ENCODE measurements around the gene P2RX2. TPM values are rescaled to one million over a fixed set of nuclear protein-coding genes. Genes with fewer than 3 reads are reported as not detected.

P2RX2 gene
- total RNA-seq, 2 donors from 2014 or later, result 0.32 to 8.2 TPM

- intact Hi-C loops (cut with DNase I), result no loop called here
- H3K36me3 ChIP-seq, result no peaks in the 10 kb centered on the region
- no peak for DNase-seq (ENCODE audit: low spot score)
- WGBS, result 88% methylated on average over 22 of the region's 22 CpGs
- H3K27ac ChIP-seq, result no peak overlapping the region
- no peak for TF ChIP-seq CTCF (IDR thresholded peaks at IDR 0.05)
- no peak for TF ChIP-seq POLR2AphosphoS5 (IDR thresholded peaks at IDR 0.05)
- H3K9me3 ChIP-seq, result no peaks in the 10 kb centered on the region
- no peak overlapping the region for H3K4me3 ChIP-seq
- H3K27me3 ChIP-seq (replicated peaks; ENCODE audit: insufficient read depth), result no peaks in the 10 kb centered on the region
- H3K4me1 ChIP-seq (replicated peaks), result no peaks in the 10 kb centered on the region
Observed at GRCh38 chr12:132624186-132624855, 5.7 kb downstream of the P2RX2 start.

GRCh38 chr12:132624910-132625630 is 6.5 kb downstream of the P2RX2 start:
- H3K9me3 ChIP-seq, result no peaks in the 10 kb centered on the region
- no peak overlapping the region for H3K4me3 ChIP-seq
- no peak for DNase-seq (ENCODE audit: low spot score)
- intact Hi-C loops (cut with DNase I), result no loop called here
- H3K4me1 ChIP-seq (replicated peaks), result no peaks in the 10 kb centered on the region
- no peak overlapping the region for H3K27ac ChIP-seq
- TF ChIP-seq POLR2A (IDR thresholded peaks at IDR 0.05) (no peak), POLR2AphosphoS5 (IDR thresholded peaks at IDR 0.05) (no peak), CTCF (IDR thresholded peaks at IDR 0.05) (no peak)
- 91% methylated on average over 28 of the region's 32 CpGs for WGBS
- H3K36me3 ChIP-seq, result no peaks in the 10 kb centered on the region
- no peaks in the 10 kb centered on the region for H3K27me3 ChIP-seq (replicated peaks; ENCODE audit: insufficient read depth)

GRCh38 chr12:132625731-132626430 is 7.3 kb downstream of the P2RX2 start:
- Histone ChIP-seq H3K9me3 (no peaks in the 10 kb centered on the region), H3K4me3 (no peak overlapping the region), H3K27me3 (replicated peaks; ENCODE audit: insufficient read depth) (no peaks in the 10 kb centered on the region), H3K36me3 (no peaks in the 10 kb centered on the region), H3K4me1 (replicated peaks) (no peaks in the 10 kb centered on the region), H3K27ac (no peak overlapping the region)
- 97% methylated on average over 24 of the region's 24 CpGs for WGBS
- intact Hi-C loops (cut with DNase I), result no loop called here
- DNase-seq (ENCODE audit: low spot score), result no peak
- no peak for TF ChIP-seq POLR2A (IDR thresholded peaks at IDR 0.05)
- no peak for TF ChIP-seq CTCF (IDR thresholded peaks at IDR 0.05)
- TF ChIP-seq POLR2AphosphoS5 (IDR thresholded peaks at IDR 0.05), result no peak

- Histone ChIP-seq H3K27me3 (replicated peaks; ENCODE audit: insufficient read depth) (no peaks in the 10 kb centered on the region), H3K4me1 (replicated peaks) (no peaks in the 10 kb centered on the region), H3K9me3 (no peaks in the 10 kb centered on the region), H3K4me3 (no peak overlapping the region), H3K27ac (no peak overlapping the region), H3K36me3 (peaks cover 0 to 10% of the 10 kb centered on the region in 2 donors)
- TF ChIP-seq CTCF (IDR thresholded peaks at IDR 0.05) (no peak), POLR2AphosphoS5 (IDR thresholded peaks at IDR 0.05) (no peak), POLR2A (IDR thresholded peaks at IDR 0.05) (no peak)
- intact Hi-C loops (cut with DNase I), result no loop called here
- WGBS, result 97% methylated on average over 6 of the region's 6 CpGs
- no peak for DNase-seq (ENCODE audit: low spot score)
Observed at GRCh38 chr12:132629330-132629729, 10.8 kb downstream of the P2RX2 start.
